ENCODE results near the gene MEIS1. TPM values are rescaled to one million over a fixed set of nuclear protein-coding genes. Genes with fewer than 3 reads are reported as not detected.

MEIS1 gene
- total RNA-seq, 2 experiments from 2014 or later, result not detected

DNA sequence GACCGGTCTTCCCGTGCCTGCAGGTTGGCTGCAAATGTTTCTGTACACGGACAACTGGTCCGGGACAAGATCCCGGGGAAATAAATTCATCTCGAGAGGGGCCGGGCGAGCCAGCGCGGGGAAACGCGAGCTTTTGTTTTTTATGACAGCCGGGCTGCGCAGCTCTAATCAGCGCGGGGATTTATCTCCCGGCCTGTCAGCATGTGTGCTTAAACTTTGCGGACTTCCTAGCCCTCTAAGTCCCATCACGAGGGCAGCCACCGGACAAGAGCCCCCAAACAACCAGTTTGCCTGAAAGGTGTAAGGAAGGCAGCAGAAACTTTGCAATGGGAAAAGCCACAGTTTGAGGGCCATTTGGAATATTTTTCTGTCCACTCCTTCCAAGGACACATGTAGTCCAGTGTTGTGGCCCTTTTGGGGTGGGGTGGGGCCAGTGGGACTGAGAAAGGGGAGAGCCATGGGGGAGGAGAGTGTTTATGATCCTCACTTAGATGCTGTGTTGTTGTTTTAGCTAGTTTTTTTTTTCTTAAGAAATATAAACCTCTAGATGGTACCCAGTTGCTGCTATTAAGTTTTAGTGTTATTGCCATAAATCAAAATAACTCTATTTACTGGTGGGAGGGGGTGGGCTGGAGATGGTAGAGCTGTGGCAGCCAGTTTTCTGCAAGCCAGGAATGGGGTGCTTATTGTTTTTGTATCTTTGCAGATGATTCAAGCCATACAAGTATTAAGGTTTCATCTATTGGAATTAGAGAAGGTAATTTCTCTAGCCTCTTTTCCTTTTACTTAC, 6.0 kb downstream of the MEIS1 start:
- CTCF ChIA-PET, result no interaction called here
- Mint-ChIP-seq H3K27ac (no peak overlapping the region), H3K4me1 (peaks cover 10% of the 10 kb centered on the region), H3K27me3 (peaks cover 52% of the 10 kb centered on the region), H3K36me3 (ENCODE audit: low read depth) (no peaks in the 10 kb centered on the region), H3K4me3 (no peak overlapping the region), H3K9me3 (ENCODE audit: low read depth) (no peaks in the 10 kb centered on the region)
- intact Hi-C loops (cut with DNase I, micrococcal nuclease), result no loop called here
- ATAC-seq, result no peak
- no peak for DNase-seq
- POLR2A ChIA-PET, result no interaction called here

DNA sequence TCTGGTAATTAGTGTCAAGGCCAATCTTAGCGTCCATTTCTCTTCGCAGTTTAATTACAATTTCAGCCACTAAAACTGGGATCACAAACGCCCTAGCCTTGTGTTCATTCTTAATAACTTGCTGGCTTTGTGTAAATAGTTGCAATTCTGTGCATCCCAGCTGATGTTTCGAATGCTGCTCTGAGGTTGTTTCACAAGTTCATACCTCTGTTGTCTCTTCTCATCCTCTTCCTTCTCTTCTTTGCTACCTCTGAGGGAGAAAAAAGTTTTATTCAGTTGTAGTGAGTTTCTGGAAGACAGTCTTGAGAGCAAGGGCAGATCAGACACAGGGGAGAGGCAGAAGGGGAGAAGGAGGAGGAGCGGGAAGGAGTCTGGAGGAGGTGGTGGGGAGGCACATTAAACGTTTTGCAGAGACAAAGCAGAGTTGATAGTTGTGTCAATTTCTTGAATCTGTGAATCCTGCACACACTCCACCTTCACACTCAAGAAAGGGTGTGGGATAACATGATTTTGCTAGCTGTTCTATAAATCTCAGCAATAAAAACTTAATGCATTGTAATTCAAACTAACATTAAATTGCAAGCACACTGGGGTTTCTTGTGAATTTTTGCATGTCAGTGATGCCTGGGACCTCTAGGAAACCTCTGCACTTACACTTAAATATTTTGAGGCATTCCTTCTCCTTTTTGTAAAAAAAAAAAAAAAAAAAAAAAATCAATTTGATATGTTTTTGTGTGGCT, 6.8 kb downstream of the MEIS1 start:
- Mint-ChIP-seq H3K4me1 (peaks cover 10% of the 10 kb centered on the region), H3K4me3 (no peak overlapping the region), H3K36me3 (ENCODE audit: low read depth) (no peaks in the 10 kb centered on the region), H3K27me3 (peaks cover 54% of the 10 kb centered on the region), H3K9me3 (ENCODE audit: low read depth) (no peaks in the 10 kb centered on the region), H3K27ac (no peak overlapping the region)
- intact Hi-C loops (cut with DNase I, micrococcal nuclease), result no loop called here
- CTCF ChIA-PET, result interaction anchor here (0.5 kb wide), 1 partner anchor 1310 kb away, joined by 3 read pairs; no protein-coding TSS in a partner anchor
- ATAC-seq (no peak), DNase-seq (no peak)
- POLR2A ChIA-PET, result no interaction called here

DNA sequence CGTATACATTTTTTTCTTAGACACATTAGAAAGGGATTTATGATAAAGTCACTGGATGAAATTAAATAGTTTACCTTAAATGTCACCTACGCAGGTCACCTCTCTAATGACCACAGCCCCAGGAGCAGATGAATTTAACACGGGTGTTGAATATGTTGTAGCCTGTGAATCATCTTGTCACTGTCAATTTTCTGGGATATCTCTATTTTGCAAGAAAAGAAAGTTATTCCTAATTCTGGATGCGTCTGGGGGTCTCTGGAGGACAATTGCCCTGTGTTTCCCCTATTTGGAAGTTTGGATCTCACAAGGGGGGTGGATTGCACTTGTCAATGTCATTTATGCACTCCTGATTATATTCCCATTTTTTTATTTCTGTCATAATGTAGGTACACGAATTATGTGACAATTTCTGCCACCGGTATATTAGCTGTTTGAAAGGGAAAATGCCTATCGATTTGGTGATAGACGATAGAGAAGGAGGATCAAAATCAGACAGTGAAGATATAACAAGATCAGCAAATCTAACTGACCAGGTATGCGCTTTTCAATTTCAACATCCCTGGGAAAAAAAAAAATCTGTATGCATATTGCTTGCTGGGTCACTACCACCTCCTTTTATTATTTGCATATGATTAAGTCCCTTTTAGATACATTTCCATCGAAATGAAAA, 7.7 kb downstream of the MEIS1 start:
- ATAC-seq, result no peak
- Mint-ChIP-seq H3K9me3 (ENCODE audit: low read depth) (no peaks in the 10 kb centered on the region), H3K27me3 (peaks cover 54% of the 10 kb centered on the region), H3K4me3 (no peak overlapping the region), H3K27ac (no peak overlapping the region), H3K4me1 (peaks cover 10% of the 10 kb centered on the region), H3K36me3 (ENCODE audit: low read depth) (no peaks in the 10 kb centered on the region)
- intact Hi-C loops (cut with DNase I, micrococcal nuclease), result no loop called here
- POLR2A ChIA-PET, result no interaction called here
- CTCF ChIA-PET, result interaction anchor here (0.5 kb wide), 1 partner anchor 1309 kb away, joined by 3 read pairs; no protein-coding TSS in a partner anchor
- DNase-seq, result no peak

DNA sequence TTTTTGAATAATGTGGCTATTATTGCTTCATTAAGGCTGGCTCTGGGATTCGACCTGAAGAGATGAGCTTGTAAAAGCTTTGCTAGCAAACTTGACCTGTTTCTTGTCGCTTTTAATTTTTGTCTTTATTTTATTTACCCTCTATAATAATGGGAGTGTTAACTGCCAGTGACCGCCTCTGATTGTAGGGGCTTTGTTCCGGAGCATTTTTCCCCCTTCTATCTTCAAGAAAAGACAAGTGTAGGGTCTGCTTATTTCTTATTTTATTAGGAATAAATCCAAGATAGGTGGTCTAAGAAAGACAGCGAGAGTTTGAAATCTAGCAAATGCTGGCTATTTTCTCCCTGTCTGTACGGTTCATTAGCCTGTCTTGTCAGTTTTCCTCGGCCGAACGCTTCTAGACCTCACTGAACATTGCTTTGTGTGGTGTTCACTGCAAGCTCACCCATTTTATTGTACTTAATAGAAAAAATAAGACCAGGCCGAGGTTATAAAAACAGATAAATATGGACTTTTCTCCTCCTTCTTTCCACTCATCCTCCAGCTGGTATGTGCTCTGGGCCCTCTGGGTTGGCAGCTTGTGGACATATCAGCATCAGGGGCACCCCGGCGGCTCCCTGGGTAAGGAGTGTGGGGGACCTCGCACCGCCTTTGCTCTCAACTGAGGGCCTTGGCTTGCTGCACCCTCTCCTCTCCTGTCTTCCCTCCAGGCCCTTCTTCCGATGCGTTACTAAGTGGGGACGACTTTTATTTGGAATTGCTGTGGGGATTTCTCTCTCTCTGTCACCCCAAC, 8.5 kb downstream of the MEIS1 start:
- peaks cover 50% of the 10 kb centered on the region for H3K27me3 Mint-ChIP-seq
- H3K36me3 Mint-ChIP-seq (ENCODE audit: low read depth), result no peaks in the 10 kb centered on the region
- no peak overlapping the region for H3K4me3 Mint-ChIP-seq
- H3K4me1 Mint-ChIP-seq, result peaks cover 10% of the 10 kb centered on the region
- no peaks in the 10 kb centered on the region for H3K9me3 Mint-ChIP-seq (ENCODE audit: low read depth)
- intact Hi-C loops (cut with DNase I, micrococcal nuclease), result no loop called here
- DNase-seq (no peak), ATAC-seq (no peak)
- ChIA-PET POLR2A (no interaction called here), CTCF (no interaction called here)
- no peak overlapping the region for H3K27ac Mint-ChIP-seq

DNA sequence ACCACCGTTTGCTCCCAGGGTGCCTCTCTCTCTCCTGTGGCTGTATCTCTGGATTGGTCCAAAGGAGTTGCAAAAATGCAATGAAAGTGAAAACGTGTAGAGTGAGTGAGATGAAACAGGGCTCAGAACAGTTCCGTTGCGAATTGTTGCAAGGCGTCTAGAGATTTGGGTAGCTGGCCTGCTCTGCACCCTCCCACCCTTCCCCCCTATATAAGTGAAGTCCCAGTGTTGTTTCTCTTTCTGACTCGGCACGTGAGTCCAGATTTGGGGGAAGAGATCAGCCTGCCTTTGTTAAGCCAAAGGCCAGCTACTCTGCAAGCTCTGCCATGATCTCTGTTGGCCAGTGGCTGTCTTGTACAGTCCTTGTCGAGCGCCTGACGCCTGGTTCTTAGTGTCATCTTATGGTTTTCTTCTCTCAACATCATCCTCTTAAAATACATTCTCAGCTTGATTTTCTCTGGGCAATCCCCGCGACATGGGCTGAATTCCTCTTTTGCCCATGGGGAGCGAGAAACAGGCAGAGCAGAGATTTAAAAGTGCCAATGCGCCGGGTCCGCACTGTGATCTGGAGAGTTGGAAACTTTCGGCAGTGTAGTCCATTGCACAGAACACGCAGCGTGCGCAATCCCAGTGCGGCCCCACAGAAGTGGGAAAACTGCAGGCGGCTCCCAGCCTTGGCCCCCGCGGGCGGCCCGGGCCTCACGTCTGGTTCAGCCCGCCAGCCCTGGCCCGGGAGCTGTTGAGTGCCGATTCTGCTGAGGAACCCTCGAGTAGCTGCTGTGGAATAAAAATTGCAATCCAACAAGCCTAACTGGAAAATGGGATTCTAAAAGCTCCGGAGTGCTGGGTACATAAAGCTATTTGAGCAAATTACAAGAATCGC, 9.3 kb downstream of the MEIS1 start:
- ChIA-PET CTCF (no interaction called here), POLR2A (no interaction called here)
- no peak overlapping the region for H3K27ac Mint-ChIP-seq
- no peak overlapping the region for H3K4me3 Mint-ChIP-seq
- no peak for DNase-seq
- intact Hi-C loops (cut with DNase I, micrococcal nuclease), result no loop called here
- H3K36me3 Mint-ChIP-seq (ENCODE audit: low read depth), result no peaks in the 10 kb centered on the region
- peaks cover 47% of the 10 kb centered on the region for H3K27me3 Mint-ChIP-seq
- no peak for ATAC-seq
- peaks cover 10% of the 10 kb centered on the region for H3K4me1 Mint-ChIP-seq
- no peaks in the 10 kb centered on the region for H3K9me3 Mint-ChIP-seq (ENCODE audit: low read depth)

DNA sequence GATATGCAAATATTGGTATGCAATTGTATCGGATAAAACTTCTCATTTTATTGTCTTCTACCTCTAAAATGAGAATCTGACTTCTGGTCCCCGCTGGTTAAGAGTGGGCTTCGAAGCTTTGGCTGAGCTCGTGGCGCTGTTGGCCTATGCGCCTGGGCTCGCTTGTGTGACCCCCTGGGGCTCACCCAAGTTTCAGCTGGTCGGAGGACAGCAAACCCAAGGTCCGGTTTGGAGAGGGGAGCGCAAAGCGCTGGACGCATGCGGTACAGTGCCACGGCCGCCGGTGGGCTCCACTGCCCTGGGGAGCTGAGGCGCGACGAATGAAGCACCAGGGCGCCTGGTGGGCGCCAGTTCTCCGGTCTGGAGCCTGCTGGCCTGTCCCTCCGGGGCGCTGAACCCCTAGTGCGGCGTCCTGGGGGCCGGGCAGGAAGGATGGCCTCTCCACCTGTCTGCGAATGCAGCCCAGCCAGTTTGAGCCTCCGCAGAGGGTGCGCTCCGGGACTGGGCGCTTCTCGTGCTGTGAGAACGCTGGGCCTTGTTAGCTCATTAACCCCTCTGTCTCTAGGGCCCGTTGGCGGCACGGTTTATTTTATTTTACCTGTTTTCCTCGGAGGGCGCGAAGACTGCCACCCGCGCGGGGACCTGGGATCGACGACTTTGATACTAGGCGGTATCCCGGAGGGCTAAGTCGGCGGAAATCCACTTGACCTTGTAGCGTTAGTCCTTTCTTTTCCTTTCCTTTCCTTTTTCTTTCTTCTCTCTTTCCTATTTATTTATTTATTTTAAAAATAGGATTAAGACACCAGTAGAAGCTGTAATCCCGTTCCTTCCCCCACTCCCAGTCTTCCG, 10.4 kb downstream of the MEIS1 start:
- Mint-ChIP-seq H3K4me1 (peaks cover 1% of the 10 kb centered on the region), H3K9me3 (ENCODE audit: low read depth) (no peaks in the 10 kb centered on the region), H3K27me3 (peaks cover 36% of the 10 kb centered on the region), H3K27ac (no peak overlapping the region), H3K36me3 (ENCODE audit: low read depth) (no peaks in the 10 kb centered on the region), H3K4me3 (no peak overlapping the region)
- DNase-seq, result no peak
- ChIA-PET CTCF (no interaction called here), POLR2A (no interaction called here)
- ATAC-seq, result no peak
- intact Hi-C loops (cut with DNase I, micrococcal nuclease), result no loop called here

DNA sequence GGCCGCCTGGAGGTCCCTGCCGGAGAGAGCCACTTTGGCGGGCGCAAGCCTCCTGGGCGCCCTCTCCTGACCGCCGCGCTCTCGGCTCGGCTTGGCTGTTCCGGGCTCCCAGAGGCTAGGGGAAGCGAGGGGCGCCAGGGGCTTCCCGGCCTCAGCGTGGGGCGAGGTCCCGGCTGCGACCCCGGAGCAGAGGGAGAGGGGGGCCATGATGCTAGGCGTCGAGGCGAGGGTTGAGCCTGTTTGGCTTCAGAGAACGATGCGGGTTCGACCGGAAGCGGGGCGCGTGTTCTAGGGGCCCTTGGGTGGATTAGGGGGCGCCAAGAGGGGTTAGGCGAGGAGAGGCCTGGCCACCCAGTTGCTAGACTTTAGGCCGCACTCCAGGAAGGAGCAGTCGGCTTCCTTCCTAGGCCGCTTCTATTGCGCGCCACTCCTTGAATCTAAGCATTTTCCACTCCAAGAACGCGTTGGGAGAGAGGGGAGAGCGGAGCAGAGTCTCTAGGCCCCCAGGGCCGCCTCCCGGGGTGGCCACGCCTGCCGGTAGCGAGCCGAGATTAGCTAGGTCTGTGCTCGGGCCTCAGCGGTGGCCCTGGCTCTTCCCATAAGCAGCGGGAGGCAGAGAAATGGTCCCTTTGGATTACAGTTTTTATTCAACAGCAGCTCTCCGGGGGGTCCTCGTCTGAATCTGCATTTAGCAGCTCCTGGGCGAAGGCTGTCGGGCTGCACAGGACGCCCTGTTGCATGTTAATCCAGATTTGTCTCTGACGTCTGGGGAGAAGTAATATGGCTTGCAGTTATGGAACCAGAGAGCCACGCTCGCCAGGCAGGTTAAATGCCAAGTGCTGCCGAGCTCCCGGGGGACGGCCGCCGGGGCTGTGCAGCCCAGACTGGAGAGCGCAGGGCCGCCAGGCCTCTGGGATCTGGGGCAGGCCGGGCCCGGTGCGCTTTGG, 11.3 kb downstream of the MEIS1 start:
- ChIA-PET CTCF (no interaction called here), POLR2A (interaction anchor here (0.5 kb wide), 1 partner anchor 196 kb away, joined by 4 read pairs; no protein-coding TSS in a partner anchor)
- intact Hi-C loops (cut with DNase I, micrococcal nuclease), result no loop called here
- H3K4me1 Mint-ChIP-seq, result no peaks in the 10 kb centered on the region
- ATAC-seq (no peak), DNase-seq (no peak)
- H3K36me3 Mint-ChIP-seq (ENCODE audit: low read depth), result no peaks in the 10 kb centered on the region
- H3K9me3 Mint-ChIP-seq (ENCODE audit: low read depth), result no peaks in the 10 kb centered on the region
- no peak overlapping the region for H3K27ac Mint-ChIP-seq
- H3K4me3 Mint-ChIP-seq, result no peak overlapping the region
- peaks cover 35% of the 10 kb centered on the region for H3K27me3 Mint-ChIP-seq

DNA sequence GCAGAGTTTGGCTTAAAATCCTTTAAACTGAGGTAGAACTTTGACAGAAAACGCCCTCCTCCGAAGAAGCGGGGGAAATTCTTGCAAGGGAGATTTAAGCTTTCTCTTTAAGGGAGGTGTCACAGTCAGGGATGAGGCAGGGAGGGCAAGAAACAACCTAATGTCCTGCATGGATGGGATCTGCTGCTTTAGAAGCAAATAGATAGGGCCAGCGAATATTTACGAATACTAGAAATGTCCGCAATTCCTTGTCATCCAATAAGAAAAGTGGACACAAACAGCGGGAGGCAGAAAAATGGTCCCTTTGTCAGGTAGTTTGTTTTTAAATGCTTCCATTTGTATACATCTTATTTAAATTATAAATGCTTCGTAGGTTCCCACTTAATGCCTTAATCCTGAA, 12.0 kb downstream of the MEIS1 start:
- intact Hi-C loops (cut with DNase I, micrococcal nuclease), result no loop called here
- ChIA-PET CTCF (no interaction called here), POLR2A (no interaction called here)
- Mint-ChIP-seq H3K4me3 (no peak overlapping the region), H3K27me3 (peaks cover 28% of the 10 kb centered on the region), H3K9me3 (ENCODE audit: low read depth) (no peaks in the 10 kb centered on the region), H3K4me1 (no peaks in the 10 kb centered on the region), H3K27ac (no peak overlapping the region), H3K36me3 (ENCODE audit: low read depth) (no peaks in the 10 kb centered on the region)
- no peak for ATAC-seq
- no peak for DNase-seq

DNA sequence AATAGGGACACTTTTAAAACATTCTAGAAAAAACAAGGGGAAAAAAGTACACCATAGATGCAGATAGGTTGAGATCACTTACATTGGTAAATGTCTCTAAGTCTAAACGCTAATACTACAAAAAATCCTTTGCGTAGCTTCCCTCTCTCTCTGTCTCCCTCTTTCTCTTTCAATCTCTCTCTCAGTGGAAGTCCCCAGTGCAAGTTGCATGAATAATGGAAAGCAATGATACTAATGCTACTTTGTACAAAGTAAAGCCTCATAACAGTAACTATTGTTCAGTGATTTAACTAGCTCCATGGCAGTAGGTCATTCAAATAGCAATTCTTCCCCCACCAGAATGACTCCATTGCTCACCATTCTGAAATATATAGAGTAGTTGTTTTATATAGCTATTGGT, 12.8 kb downstream of the MEIS1 start:
- no peak overlapping the region for H3K27ac Mint-ChIP-seq
- POLR2A ChIA-PET, result no interaction called here
- peaks cover 27% of the 10 kb centered on the region for H3K27me3 Mint-ChIP-seq
- no peaks in the 10 kb centered on the region for H3K36me3 Mint-ChIP-seq (ENCODE audit: low read depth)
- H3K9me3 Mint-ChIP-seq (ENCODE audit: low read depth), result no peaks in the 10 kb centered on the region
- ATAC-seq, result no peak
- DNase-seq, result no peak
- CTCF ChIA-PET, result no interaction called here
- H3K4me3 Mint-ChIP-seq, result no peak overlapping the region
- H3K4me1 Mint-ChIP-seq, result no peaks in the 10 kb centered on the region
- intact Hi-C loops (cut with DNase I, micrococcal nuclease), result no loop called here

Measured in activated CD4-positive, alpha-beta T cell treated with anti-CD3 and anti-CD28 coated beads for 36 hours (primary cell).